Natural killer cell treated with Interleukin-12 subunit alpha and Interleukin-12 subunit beta and Interleukin-15 and Interleukin-18, amount 100 ng/mL, for 72 hours (primary cell): ENCODE results near the gene GPR146. TPM values are rescaled to one million over a fixed set of nuclear protein-coding genes. Genes with fewer than 3 reads are reported as not detected.

Experiments
- ATAC-seq, 2 donors: fragments of 150-1000 bp; cut with Tn5 transposase in 1 of 2; sonication (Bioruptor Pico), chemical (Tn5 transposase) in 1 of 2; 2 replicates each; pipeline ENCODE4 v1.10.0; 2021
- DNase-seq: peaks from one replicate; pipeline ENCODE4 v3.0.0; 2022; ENCODE audit warnings: low spot score
- H3K27ac Mint-ChIP-seq, 2 donors: 1 replicate in 1 of 2; 2 replicates in 1 of 2; pipeline ENCODE4 v1.8.0; 2022; ENCODE audit warnings: mixed read lengths in 2 of 2, mild to moderate bottlenecking in 1 of 2, moderate library complexity in 1 of 2
- H3K27me3 Mint-ChIP-seq, 2 donors: 1 replicate in 1 of 2; 2 replicates in 1 of 2; pipeline ENCODE4 v1.8.0; 2022; ENCODE audit warnings: mixed read lengths in 2 of 2
- H3K36me3 Mint-ChIP-seq: one replicate; pipeline ENCODE4 v1.8.0; 2022; ENCODE audit warnings: mixed read lengths
- H3K4me1 Mint-ChIP-seq, 2 donors: 1 replicate in 1 of 2; 2 replicates in 1 of 2; pipeline ENCODE4 v1.8.0; 2022; ENCODE audit warnings: low read depth in 2 of 2, mixed read lengths in 2 of 2, mild to moderate bottlenecking in 1 of 2
- H3K4me3 Mint-ChIP-seq: one replicate; pipeline ENCODE4 v1.8.0; 2022; ENCODE audit warnings: mixed read lengths
- H3K9me3 Mint-ChIP-seq: 2 replicates; pipeline ENCODE4 v1.8.0; 2022; ENCODE audit warnings: mixed read lengths
- total RNA-seq, 2 donors: library from RNA; stranded (reverse); gene quantifications; one replicate each; pipeline ENCODE4 v1.2.3, GENCODE V29; 2022

GPR146 gene
- total RNA-seq, 2 donors from 2014 or later: 0.89 to 8.1 TPM

DNA sequence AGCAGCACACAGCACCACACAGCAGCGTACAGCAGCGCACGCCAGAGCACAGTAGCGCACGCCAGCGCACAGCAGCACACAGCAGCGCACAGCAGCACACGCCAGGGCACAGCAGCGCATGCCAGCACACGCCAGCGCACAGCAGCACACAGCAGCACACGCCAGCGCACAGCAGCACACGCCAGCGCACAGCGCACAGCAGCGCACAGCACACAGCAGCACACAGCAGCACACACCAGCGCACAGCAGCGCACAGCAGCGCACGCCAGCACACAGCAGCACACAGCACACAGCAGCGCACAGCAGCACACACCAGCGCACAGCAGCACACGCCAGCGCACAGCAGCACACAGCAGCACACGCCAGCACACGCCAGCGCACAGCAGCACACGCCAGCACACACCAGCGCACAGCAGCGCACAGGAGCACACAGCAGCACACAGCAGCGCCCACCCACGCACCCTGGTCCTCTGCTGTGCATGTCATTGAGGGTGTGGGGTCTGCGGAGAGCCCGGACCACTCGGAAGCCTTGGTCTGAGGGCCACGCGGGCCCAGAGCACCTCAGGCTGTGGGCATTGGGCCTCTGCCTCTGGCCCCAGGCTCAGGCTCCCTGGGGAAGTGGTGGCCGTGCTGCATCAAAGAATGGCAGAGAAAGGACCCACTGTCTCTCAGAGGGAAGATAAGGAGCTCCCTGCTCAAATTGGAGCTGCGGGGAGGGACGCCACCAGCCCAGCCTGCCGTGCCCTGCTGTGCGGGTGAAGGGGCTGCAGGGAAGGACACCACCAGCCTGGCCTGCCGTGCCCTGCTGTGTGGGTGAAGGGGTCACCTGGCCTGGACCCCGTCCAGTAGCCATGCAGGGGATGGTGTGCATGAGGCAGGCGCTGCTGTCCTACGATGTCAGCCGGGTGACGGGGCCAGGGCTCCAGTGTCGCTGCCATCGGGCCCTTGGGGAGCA, 27.5 kb upstream of the GPR146 start:
- no peaks in the 10 kb centered on the region for H3K27me3 Mint-ChIP-seq
- H3K27ac Mint-ChIP-seq: no peak overlapping the region
- DNase-seq (no peak), ATAC-seq (no peak)
- no peaks in the 10 kb centered on the region for H3K9me3 Mint-ChIP-seq
- no peak overlapping the region for H3K4me3 Mint-ChIP-seq
- H3K36me3 Mint-ChIP-seq: no peaks in the 10 kb centered on the region
- H3K4me1 Mint-ChIP-seq: peaks cover 0 to 13% of the 10 kb centered on the region in 2 donors

- no peaks in the 10 kb centered on the region for H3K27me3 Mint-ChIP-seq
- H3K36me3 Mint-ChIP-seq: peaks cover 4% of the 10 kb centered on the region
- H3K9me3 Mint-ChIP-seq: peaks cover 3% of the 10 kb centered on the region
- peaks cover 0 to 13% of the 10 kb centered on the region in 2 donors for H3K4me1 Mint-ChIP-seq
- H3K27ac Mint-ChIP-seq: no peak overlapping the region
- ATAC-seq: no peak
- no peak for DNase-seq
- no peak overlapping the region for H3K4me3 Mint-ChIP-seq
Measured at GRCh38 chr7:1017586-1018333, 26.6 kb upstream of the GPR146 start.

DNA sequence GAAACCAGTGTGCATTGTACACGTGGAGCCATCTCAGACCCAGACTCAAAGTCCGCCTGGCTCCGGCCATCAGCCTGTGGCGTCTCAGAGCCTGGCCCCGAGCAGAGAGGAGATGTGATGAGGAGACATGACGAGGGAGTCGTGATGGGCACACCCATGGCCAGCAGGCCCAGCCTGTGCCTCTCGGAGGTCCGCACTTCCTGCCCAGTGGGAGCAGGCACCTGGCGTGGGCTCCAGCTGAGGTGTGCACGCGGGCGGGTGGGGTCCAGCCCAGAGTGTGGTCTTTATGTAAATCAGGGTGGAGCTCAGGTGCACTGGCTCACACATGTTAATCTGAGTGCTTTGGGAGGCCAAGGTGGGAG, 26.0 kb upstream of the GPR146 start:
- Mint-ChIP-seq H3K27me3 (no peaks in the 10 kb centered on the region), H3K9me3 (peaks cover 3% of the 10 kb centered on the region), H3K4me1 (peaks cover 0 to 13% of the 10 kb centered on the region in 2 donors), H3K36me3 (peaks cover 4% of the 10 kb centered on the region), H3K4me3 (no peak overlapping the region), H3K27ac (no peak overlapping the region)
- no peak for ATAC-seq
- DNase-seq: no peak

GRCh38 chr7:1019255-1019785, 25.0 kb upstream of the GPR146 start:
- Mint-ChIP-seq H3K4me3 (no peak overlapping the region), H3K9me3 (peaks cover 3% of the 10 kb centered on the region), H3K27me3 (no peaks in the 10 kb centered on the region), H3K4me1 (peaks cover 0 to 10% of the 10 kb centered on the region in 2 donors), H3K36me3 (peaks cover 4% of the 10 kb centered on the region), H3K27ac (no peak overlapping the region)
- DNase-seq: no peak
- ATAC-seq: no peak

DNA sequence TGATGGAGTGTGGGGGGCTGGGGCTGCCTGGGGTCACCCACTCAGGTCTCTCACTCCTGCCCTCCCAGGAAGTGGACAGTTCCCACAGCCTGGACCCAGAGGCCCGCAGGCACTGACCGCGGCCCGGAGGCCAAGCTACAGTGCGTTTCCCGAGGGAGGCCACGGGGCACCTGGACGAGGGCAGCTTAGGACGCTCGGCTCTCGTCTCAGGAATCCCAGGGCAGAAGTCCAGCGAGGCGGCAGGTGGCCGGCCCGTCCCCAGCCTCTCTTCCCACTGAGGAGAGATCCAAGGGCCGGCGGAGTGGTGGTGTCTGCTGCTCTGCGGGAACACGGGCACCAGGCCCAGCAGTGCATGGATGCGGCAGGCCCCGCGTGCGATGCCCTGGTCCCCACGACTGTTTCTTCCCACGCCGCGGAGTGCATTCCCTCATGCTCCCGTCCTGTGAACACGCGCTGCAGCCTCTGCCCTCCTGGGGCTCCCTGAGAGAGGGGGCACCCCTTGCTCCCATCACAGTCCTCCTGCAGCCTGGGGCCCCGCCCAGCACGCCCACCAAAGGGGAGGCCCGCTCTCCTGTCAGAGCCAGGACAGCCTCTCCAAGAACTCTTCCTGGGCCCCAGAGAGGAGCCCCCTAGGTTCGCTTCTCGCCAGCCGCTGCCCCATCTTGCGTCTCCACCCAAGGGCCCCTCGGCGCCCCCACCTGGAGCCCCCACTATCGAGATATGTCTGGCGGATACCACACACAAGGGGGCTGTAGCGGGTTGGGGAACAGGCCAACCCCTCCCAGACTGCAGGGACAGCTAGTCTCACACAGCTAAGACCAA, 24.3 kb upstream of the GPR146 start:
- Mint-ChIP-seq H3K4me1 (peaks cover 0 to 10% of the 10 kb centered on the region in 2 donors), H3K27me3 (no peaks in the 10 kb centered on the region), H3K9me3 (peaks cover 3% of the 10 kb centered on the region), H3K4me3 (no peak overlapping the region), H3K36me3 (peaks cover 4% of the 10 kb centered on the region), H3K27ac (no peak overlapping the region)
- ATAC-seq: no peak
- peak; percentile 54 for DNase-seq

GRCh38 chr7:1020849-1021251, 23.5 kb upstream of the GPR146 start:
- DNase-seq (peak; percentile 46), ATAC-seq (no peak)
- H3K27ac Mint-ChIP-seq: no peak overlapping the region
- peaks cover 4% of the 10 kb centered on the region for H3K36me3 Mint-ChIP-seq
- H3K4me3 Mint-ChIP-seq: no peak overlapping the region
- peaks cover 0 to 10% of the 10 kb centered on the region in 2 donors for H3K4me1 Mint-ChIP-seq
- no peaks in the 10 kb centered on the region for H3K27me3 Mint-ChIP-seq
- peaks cover 3% of the 10 kb centered on the region for H3K9me3 Mint-ChIP-seq

- DNase-seq (no peak), ATAC-seq (no peak)
- H3K4me1 Mint-ChIP-seq: peaks cover 0 to 13% of the 10 kb centered on the region in 2 donors
- H3K27me3 Mint-ChIP-seq: no peaks in the 10 kb centered on the region
- H3K27ac Mint-ChIP-seq: no peak overlapping the region
- H3K36me3 Mint-ChIP-seq: peaks cover 4% of the 10 kb centered on the region
- H3K9me3 Mint-ChIP-seq: peaks cover 3% of the 10 kb centered on the region
- H3K4me3 Mint-ChIP-seq: no peak overlapping the region
Measured at GRCh38 chr7:1021366-1021765, 23.0 kb upstream of the GPR146 start.

DNA sequence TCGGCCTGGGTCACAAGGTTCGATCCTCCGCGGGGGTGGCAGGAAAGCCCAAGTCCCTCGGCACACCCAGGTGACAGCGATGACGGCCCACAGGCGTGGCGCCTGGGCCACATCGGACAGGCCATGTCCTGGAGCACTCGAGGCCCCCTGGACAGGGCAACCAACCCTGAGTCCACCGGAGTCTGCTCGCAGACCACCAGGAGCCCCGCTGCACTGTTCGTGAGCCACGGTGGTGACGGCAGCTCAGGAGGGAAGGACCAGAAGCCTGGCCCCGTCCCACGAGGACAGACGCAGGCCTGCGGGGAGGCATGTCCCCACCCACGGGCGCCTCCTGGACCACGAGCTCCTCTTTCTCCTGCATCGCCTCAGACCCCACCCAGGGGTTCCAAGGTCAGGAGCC, 22.4 kb upstream of the GPR146 start:
- no peaks in the 10 kb centered on the region for H3K27me3 Mint-ChIP-seq
- DNase-seq: no peak
- H3K27ac Mint-ChIP-seq: no peak overlapping the region
- peaks cover 4% of the 10 kb centered on the region for H3K36me3 Mint-ChIP-seq
- no peak overlapping the region for H3K4me3 Mint-ChIP-seq
- H3K9me3 Mint-ChIP-seq: peaks cover 3% of the 10 kb centered on the region
- H3K4me1 Mint-ChIP-seq: peaks cover 0 to 13% of the 10 kb centered on the region in 2 donors
- no peak for ATAC-seq

DNA sequence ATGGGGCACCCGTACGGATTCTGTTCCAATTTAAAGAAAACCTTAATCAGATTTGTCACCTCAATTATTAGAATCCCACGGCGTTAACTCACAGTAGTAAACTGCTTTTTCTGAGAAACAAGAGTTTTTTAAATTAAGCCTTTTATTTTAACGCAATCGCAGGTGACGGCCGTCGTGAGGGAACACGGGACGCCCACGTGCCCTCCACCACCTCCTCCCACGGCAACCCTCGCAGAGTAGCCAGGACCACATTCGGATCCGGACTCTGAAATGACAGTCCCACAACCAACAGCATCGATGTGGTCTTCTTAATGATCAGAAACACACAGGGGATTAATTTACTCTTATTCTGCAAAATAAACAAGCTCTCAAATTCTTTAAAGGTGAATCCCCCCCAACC, 22.0 kb upstream of the GPR146 start:
- no peak overlapping the region for H3K4me3 Mint-ChIP-seq
- ATAC-seq (no peak), DNase-seq (no peak)
- no peaks in the 10 kb centered on the region for H3K27me3 Mint-ChIP-seq
- H3K27ac Mint-ChIP-seq: no peak overlapping the region
- H3K4me1 Mint-ChIP-seq: peaks cover 0 to 14% of the 10 kb centered on the region in 2 donors
- H3K36me3 Mint-ChIP-seq: peaks cover 4% of the 10 kb centered on the region
- peaks cover 3% of the 10 kb centered on the region for H3K9me3 Mint-ChIP-seq

DNA sequence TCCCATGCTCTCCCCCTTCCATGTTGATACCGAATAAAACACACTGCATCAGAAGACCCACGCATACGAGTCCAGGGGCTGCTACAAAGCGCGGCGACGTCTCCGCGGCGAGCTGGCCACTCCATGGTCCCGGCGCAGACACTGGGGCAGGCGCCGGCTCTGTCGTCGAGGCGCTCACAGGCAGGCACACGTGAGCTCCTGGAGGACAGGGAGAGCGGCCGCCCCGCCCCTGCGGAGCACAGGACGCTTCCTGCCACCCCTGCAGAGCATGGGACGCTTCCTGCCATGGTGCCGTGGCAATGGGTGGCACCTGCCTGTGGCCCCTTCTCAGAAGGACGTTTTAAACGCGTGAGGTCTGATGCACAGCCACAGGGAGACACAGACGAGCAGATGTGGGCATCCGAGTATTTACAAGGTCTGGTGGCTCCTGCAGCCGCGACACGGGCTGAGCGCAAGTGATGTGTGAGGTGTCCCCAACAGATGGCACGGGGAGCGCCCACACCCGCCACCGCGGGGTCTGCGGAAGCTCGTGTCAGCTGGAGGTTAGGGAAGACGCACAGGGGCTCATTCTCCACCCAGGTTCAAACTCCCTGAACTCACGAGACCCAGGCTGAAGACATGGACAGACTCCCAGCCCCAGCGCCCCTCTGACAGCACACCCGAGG, 21.4 kb upstream of the GPR146 start:
- Mint-ChIP-seq H3K36me3 (peaks cover 4% of the 10 kb centered on the region), H3K27ac (no peak overlapping the region), H3K9me3 (peaks cover 3% of the 10 kb centered on the region), H3K4me3 (no peak overlapping the region), H3K4me1 (peaks cover 0 to 16% of the 10 kb centered on the region in 2 donors), H3K27me3 (no peaks in the 10 kb centered on the region)
- DNase-seq (no peak), ATAC-seq (no peak)

DNA sequence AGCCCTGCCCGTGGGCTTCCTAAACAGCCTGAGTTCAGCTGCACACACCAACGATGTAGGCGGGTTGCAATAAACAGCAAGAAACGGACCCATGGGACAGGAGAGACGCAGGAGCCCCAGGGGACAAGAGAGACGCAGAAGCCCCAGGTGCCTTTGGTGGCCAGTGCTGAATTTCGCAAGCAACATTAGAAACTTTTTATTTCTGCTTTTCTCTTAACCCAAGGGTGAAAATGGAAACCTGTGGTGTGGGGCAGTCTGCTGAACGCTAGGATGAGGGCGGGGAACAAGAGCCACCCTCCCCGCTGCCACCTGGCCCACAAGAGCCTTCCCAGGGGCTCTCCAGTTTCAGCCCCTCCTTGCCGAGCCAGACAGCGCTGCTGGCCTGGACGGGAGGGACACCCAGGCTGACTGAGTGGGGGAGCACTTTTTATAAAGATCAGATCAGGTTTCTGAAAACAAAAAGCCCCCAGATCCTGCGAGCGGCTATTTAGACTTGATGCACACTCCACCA, 20.0 kb upstream of the GPR146 start:
- ATAC-seq (no peak), DNase-seq (no peak)
- Mint-ChIP-seq H3K27ac (no peak overlapping the region), H3K36me3 (peaks cover 4% of the 10 kb centered on the region), H3K27me3 (no peaks in the 10 kb centered on the region), H3K4me1 (peaks cover 6 to 16% of the 10 kb centered on the region in 2 donors), H3K4me3 (no peak overlapping the region), H3K9me3 (peaks cover 3% of the 10 kb centered on the region)

DNA sequence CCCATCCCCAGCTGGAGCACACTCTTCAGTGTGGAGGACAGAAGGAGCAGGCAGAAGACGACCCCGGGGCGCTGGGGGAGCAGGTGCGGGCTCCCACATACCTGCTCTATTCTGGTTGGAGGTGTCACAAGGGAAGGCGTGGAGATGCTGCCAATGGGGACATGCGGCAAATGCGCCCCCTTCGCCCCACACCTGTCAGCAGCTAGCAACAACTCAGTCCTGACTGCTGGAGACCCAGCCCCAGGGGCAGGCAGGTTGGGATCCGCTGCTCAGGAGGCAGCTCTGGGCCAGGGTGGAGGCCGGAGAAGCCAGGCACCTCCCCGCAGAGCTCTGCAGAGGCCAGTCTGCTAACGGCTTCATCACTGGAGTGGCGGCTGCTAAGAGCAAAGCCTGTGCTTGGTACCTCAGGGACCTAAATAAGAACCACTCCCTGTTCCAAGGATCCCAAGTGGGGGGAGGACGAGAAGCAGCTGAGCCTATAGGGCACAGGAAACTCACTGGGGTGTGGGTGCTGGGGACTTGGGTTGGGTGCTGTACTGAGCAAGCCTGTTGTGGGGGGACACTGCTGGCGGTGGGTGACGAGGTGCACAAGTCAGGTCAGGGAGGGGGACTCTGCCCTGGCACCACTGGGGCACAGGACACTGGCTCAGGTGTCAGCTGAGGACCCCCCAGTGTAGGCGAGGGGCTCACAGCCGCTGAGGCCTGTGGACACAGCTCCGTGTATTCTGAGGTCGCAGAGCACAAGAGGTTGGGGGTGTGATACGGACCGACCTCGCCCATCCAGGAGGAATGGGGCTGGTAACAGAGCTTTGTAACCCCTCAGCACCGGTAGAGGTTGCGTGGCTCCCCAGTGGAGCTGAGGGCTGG, 19.2 kb upstream of the GPR146 start:
- H3K27ac Mint-ChIP-seq: no peak overlapping the region
- no peak overlapping the region for H3K4me3 Mint-ChIP-seq
- H3K9me3 Mint-ChIP-seq: peaks cover 3% of the 10 kb centered on the region
- no peaks in the 10 kb centered on the region for H3K27me3 Mint-ChIP-seq
- H3K4me1 Mint-ChIP-seq: peaks cover 6 to 20% of the 10 kb centered on the region in 2 donors
- DNase-seq (no peak), ATAC-seq (no peak)
- H3K36me3 Mint-ChIP-seq: peaks cover 4% of the 10 kb centered on the region
